GM12875 (cell line): ENCODE data around the gene BYSL.
A peak's percentile ranks its signal among the peaks of the same experiment; 100 is the strongest.

Source experiments
- H3K4me3 ChIP-seq: one replicate; pipeline ENCODE4 v1.5.1; 2011; ENCODE audit warnings: low read depth, low read length, control low read depth
- TF ChIP-seq, protein P1 (sequence below): IDR thresholded peaks from 2 replicates; pipeline ENCODE4 v1.5.1; 2011; ENCODE audit warnings: low read depth, mild to moderate bottlenecking, control low read depth, inconsistent platforms, low read length, moderate library complexity, borderline replicate concordance; ENCODE audit not compliant: insufficient read depth

BYSL gene

GRCh38 chr6:41931792-41932191 lies 10.5 kb downstream of the BYSL start:
- TF ChIP-seq, protein P1, sequence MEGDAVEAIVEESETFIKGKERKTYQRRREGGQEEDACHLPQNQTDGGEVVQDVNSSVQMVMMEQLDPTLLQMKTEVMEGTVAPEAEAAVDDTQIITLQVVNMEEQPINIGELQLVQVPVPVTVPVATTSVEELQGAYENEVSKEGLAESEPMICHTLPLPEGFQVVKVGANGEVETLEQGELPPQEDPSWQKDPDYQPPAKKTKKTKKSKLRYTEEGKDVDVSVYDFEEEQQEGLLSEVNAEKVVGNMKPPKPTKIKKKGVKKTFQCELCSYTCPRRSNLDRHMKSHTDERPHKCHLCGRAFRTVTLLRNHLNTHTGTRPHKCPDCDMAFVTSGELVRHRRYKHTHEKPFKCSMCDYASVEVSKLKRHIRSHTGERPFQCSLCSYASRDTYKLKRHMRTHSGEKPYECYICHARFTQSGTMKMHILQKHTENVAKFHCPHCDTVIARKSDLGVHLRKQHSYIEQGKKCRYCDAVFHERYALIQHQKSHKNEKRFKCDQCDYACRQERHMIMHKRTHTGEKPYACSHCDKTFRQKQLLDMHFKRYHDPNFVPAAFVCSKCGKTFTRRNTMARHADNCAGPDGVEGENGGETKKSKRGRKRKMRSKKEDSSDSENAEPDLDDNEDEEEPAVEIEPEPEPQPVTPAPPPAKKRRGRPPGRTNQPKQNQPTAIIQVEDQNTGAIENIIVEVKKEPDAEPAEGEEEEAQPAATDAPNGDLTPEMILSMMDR, result no peak
- no peak overlapping the region for H3K4me3 ChIP-seq

GRCh38 chr6:41932378-41932777 lies 11.1 kb downstream of the BYSL start:
- TF ChIP-seq, protein P1, result no peak
- no peak overlapping the region for H3K4me3 ChIP-seq

GRCh38 chr6:41934278-41935192 lies 13.2 kb downstream of the BYSL start:
- TF ChIP-seq, protein P1, result no peak
- H3K4me3 ChIP-seq, result no peak overlapping the region

- TF ChIP-seq, protein P1, result no peak
- H3K4me3 ChIP-seq, result no peak overlapping the region
Measured at GRCh38 chr6:41935193-41935574, 13.9 kb downstream of the BYSL start.

GRCh38 chr6:41935685-41936072 lies 14.4 kb downstream of the BYSL start:
- H3K4me3 ChIP-seq, result no peak overlapping the region
- TF ChIP-seq, protein P1, result no peak

DNA sequence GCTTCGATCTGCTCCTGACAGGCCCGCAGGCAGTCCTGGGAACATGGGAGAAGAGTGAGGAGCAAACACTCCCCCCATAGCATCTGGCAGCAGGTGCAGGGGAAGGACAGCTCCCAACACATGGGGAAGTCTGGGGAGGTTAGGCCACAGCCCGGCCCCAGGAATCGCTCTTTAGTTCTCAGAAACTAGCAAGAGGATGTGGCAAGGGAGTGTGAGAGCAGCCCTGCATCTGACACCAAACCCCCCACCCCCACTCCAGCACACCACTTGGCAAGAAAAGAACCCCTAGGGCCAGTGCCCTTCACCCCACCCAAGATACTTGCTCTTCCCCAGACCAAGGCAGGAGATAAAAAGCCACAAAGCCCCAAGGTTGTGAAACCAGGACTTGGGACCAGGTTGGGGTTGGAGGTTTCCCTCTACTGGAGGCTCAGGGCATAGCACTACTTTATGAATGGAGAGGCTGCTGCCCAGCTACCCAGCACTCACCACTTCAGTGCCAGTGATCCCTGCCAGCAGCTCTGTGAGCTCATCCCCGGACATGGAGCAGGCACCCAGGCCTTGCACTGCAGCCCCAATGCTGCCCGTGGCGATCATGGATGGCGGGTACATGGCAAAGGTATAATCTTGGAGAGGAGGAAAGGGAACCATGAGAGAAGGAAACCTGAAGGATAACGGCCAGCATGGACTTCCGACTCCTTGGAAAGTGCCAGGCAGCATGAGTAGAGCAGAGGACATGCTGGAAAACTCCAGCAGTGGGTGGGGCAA lies 15.0 kb downstream of the BYSL start:
- H3K4me3 ChIP-seq, result no peak overlapping the region

More for the DNA sequence above, 15.0 kb downstream of the BYSL start:
- TF ChIP-seq, protein P1, result peak; percentile 87
